Fibroblast of gingiva (primary cell): ENCODE data around the gene VGLL3.
"Not testable (repeated sequence)": the region's sequence is repeated elsewhere in the genome, so short reads cannot be mapped to it uniquely, and the experiment has no call there.

ENCODE experiments used
- DNase-seq: peaks from one replicate; pipeline ENCODE4 v3.0.0-alpha.2; 2011; ENCODE audit warnings: low read depth

VGLL3 gene

GRCh38 chr3:86990734-86991481 is at the start of gene VGLL3:
Gene VGLL3, minus strand, starts transcription at chr3:86991149. Its CDS starts 406 bp downstream, at chr3:86990743.
- DNase-seq: peak; percentile 96

GRCh38 chr3:87037652-87038051 is 46.7 kb upstream of the VGLL3 start:
- no peak for DNase-seq

- DNase-seq: no peak
Measured at GRCh38 chr3:87036671-87037070, 45.7 kb upstream of the VGLL3 start.

- DNase-seq: no peak
Measured at GRCh38 chr3:87035339-87035738, 44.4 kb upstream of the VGLL3 start.

GRCh38 chr3:87033205-87033604 is 42.3 kb upstream of the VGLL3 start:
- DNase-seq: no peak

GRCh38 chr3:87025661-87026645 is 35.0 kb upstream of the VGLL3 start:
- DNase-seq: peak; percentile 57

- not testable (repeated sequence) for DNase-seq
Measured at GRCh38 chr3:87017370-87017769, 26.4 kb upstream of the VGLL3 start.

- no peak for DNase-seq
Measured at GRCh38 chr3:87009271-87009670, 18.3 kb upstream of the VGLL3 start.

- peak; percentile 56 for DNase-seq
Measured at GRCh38 chr3:87006844-87007439, 16.0 kb upstream of the VGLL3 start.

GRCh38 chr3:87004883-87005282 is 13.9 kb upstream of the VGLL3 start:
- no peak for DNase-seq

- DNase-seq: no peak
Measured at GRCh38 chr3:87002346-87002745, 11.4 kb upstream of the VGLL3 start.

- DNase-seq: no peak
Measured at GRCh38 chr3:87001473-87002098, 10.6 kb upstream of the VGLL3 start.

- DNase-seq: no peak
Measured at GRCh38 chr3:87000940-87001339, 10.0 kb upstream of the VGLL3 start.

GRCh38 chr3:86998569-86998968 is 7.6 kb upstream of the VGLL3 start:
- DNase-seq: no peak

- no peak for DNase-seq
Measured at GRCh38 chr3:86996261-86996955, 5.5 kb upstream of the VGLL3 start.

GRCh38 chr3:86995537-86995936 is 4.6 kb upstream of the VGLL3 start:
- DNase-seq: peak; percentile 91

GRCh38 chr3:86993704-86994103 is 2.8 kb upstream of the VGLL3 start:
- peak; percentile 57 for DNase-seq

GRCh38 chr3:86991840-86992435 is 989 bp upstream of the VGLL3 start:
- no peak for DNase-seq

- DNase-seq: peak; percentile 58
Measured at GRCh38 chr3:86991482-86991815, 500 bp upstream of the VGLL3 start.

- no peak for DNase-seq
Measured at GRCh38 chr3:86990012-86990733, 776 bp downstream of the VGLL3 start.
